MCF 10A (cell line): ENCODE measurements around the gene RHBDD2. TPM values are rescaled to one million over a fixed set of nuclear protein-coding genes. Genes with fewer than 3 reads are reported as not detected.
"Not testable (repeated sequence)": the region's sequence is repeated elsewhere in the genome, so short reads cannot be mapped to it uniquely, and the experiment has no call there.

Experiments
- BruUV-seq: library from RNA; stranded (reverse); fragments of 400-500 nt; replicated peaks from 2 replicates; lab custom pipeline; 2021; lab: Mats Ljungman, UMichigan
- CTCF ChIA-PET: fragments of 300-600 bp; sonication (Branson Sonifier 250); formaldehyde crosslinking; extraction: SDS; loops from one replicate; lab custom pipeline; 2021; ENCODE audit warnings: antibody characterized with exemption, inconsistent platforms; lab: Yijun Ruan, JAX
- POLR2A ChIA-PET: fragments of 300-600, 350-650 bp; sonication (Branson Sonifier 250); formaldehyde crosslinking; extraction: SDS; loops from one replicate; lab custom pipeline; 2020; ENCODE audit warnings: antibody characterized with exemption, inconsistent platforms; lab: Yijun Ruan, JAX
- DNase-seq: peaks from one replicate; pipeline ENCODE4 v3.0.0-alpha.2; 2018; ENCODE audit not compliant: unreplicated experiment
- H3K27ac Mint-ChIP-seq: one replicate; pipeline ENCODE4 v1.8.0; 2022; ENCODE audit warnings: mild to moderate bottlenecking, low read depth, mixed read lengths; ENCODE audit not compliant: unreplicated experiment
- H3K27me3 Mint-ChIP-seq: one replicate; pipeline ENCODE4 v1.8.0; 2022; ENCODE audit warnings: mixed read lengths; ENCODE audit not compliant: insufficient read depth, unreplicated experiment
- H3K36me3 Mint-ChIP-seq: one replicate; pipeline ENCODE4 v1.8.0; 2022; ENCODE audit warnings: mild to moderate bottlenecking, moderate library complexity, mixed read lengths; ENCODE audit not compliant: insufficient read depth, unreplicated experiment
- H3K4me1 Mint-ChIP-seq: one replicate; pipeline ENCODE4 v1.8.0; 2022; ENCODE audit warnings: mixed read lengths; ENCODE audit not compliant: insufficient read depth, unreplicated experiment
- H3K4me3 Mint-ChIP-seq: one replicate; pipeline ENCODE4 v1.8.0; 2022; ENCODE audit warnings: mild to moderate bottlenecking, moderate library complexity, mixed read lengths; ENCODE audit not compliant: unreplicated experiment
- H3K9me3 Mint-ChIP-seq: one replicate; pipeline ENCODE4 v1.8.0; 2022; ENCODE audit warnings: mixed read lengths; ENCODE audit not compliant: unreplicated experiment
- intact Hi-C: fragments of 100-400 bp; cut with micrococcal nuclease; formaldehyde crosslinking; loops from 2 replicates; pipeline ENCODE4 v1.14.1; 2022
- total RNA-seq: library from RNA; stranded (reverse); gene quantifications from 2 replicates; pipeline ENCODE4 v1.2.3, GENCODE V29; 2022
- TF ChIP-seq, protein P1 (sequence below): fragments of 200-600 bp; IDR thresholded peaks from one replicate; pipeline ENCODE4 v1.8.0; 2022; ENCODE audit warnings: antibody characterized with exemption, mild to moderate bottlenecking; ENCODE audit not compliant: unreplicated experiment

The RHBDD2 gene
- total RNA-seq, 1 experiment from 2014 or later: 38.6 TPM

DNA sequence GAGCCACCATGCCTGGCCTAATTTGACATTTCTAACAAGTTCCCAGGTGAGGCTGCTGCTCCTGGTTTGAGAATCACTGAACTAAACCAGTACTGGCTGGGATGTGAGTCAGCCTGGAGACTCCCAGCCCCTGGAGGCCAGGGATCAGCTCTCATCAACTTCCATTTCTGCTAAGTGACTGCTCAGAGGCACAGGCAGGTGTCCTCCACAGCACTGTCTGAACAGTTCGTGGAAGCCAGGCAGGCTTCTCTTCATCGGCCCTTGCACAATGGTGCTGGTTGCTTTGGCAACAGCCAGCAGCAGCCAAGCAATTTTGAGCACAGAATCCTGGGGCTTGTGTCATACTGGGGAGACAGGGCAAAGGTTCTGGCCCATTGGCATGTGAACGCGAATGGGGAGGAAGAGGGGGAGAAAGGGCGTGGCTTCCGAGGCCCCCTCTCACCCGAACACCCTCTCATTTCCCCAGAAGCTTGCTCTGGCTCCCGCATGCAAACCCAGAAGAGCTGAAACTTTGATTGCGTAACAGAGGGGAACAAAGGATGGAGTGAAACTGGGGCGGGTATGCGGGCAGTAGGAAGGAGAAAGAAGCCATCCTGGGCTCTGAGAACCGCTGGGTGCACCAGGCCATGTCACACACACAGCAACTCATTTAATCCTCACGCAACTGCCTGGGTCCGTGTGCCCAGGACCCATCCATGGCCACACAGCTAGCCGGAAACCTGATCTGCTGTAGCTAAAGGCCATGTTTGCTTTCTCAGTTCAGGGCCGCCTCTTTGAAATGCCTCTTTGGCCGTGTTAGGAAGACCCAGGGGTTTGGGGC, 27.2 kb downstream of the RHBDD2 start:
- ChIA-PET CTCF (interaction anchor here (0.5 to 0.6 kb wide), 2 partner anchors 30 to 54 kb away, joined by 4 read pairs; no protein-coding TSS in a partner anchor), POLR2A (interaction anchor here (0.6 to 2.8 kb wide), 5 partner anchors 9 to 143 kb away, joined by 3 to 23 read pairs (median 5); partner anchors contain the start of genes POR and RHBDD2)
- no peaks in the 10 kb centered on the region for H3K27me3 Mint-ChIP-seq
- peaks cover 7% of the 10 kb centered on the region for H3K4me1 Mint-ChIP-seq
- intact Hi-C loops: no loop called here
- no peak overlapping the region for H3K4me3 Mint-ChIP-seq
- BruUV-seq: no TSS peak
- no peaks in the 10 kb centered on the region for H3K9me3 Mint-ChIP-seq
- H3K36me3 Mint-ChIP-seq: no peaks in the 10 kb centered on the region
- DNase-seq: peak; percentile 85
- peak overlapping the region; percentile 27 for H3K27ac Mint-ChIP-seq
- TF ChIP-seq, protein P1, sequence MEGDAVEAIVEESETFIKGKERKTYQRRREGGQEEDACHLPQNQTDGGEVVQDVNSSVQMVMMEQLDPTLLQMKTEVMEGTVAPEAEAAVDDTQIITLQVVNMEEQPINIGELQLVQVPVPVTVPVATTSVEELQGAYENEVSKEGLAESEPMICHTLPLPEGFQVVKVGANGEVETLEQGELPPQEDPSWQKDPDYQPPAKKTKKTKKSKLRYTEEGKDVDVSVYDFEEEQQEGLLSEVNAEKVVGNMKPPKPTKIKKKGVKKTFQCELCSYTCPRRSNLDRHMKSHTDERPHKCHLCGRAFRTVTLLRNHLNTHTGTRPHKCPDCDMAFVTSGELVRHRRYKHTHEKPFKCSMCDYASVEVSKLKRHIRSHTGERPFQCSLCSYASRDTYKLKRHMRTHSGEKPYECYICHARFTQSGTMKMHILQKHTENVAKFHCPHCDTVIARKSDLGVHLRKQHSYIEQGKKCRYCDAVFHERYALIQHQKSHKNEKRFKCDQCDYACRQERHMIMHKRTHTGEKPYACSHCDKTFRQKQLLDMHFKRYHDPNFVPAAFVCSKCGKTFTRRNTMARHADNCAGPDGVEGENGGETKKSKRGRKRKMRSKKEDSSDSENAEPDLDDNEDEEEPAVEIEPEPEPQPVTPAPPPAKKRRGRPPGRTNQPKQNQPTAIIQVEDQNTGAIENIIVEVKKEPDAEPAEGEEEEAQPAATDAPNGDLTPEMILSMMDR: no peak

- TF ChIP-seq, protein P1: no peak
- H3K27ac Mint-ChIP-seq: no peak overlapping the region
- H3K36me3 Mint-ChIP-seq: no peaks in the 10 kb centered on the region
- no TSS peak for BruUV-seq
- ChIA-PET CTCF (interaction anchor here (0.5 kb wide), 1 partner anchor 55 kb away, joined by 4 read pairs; no protein-coding TSS in a partner anchor), POLR2A (no interaction called here)
- H3K4me3 Mint-ChIP-seq: no peak overlapping the region
- intact Hi-C loops: no loop called here
- no peaks in the 10 kb centered on the region for H3K9me3 Mint-ChIP-seq
- no peak for DNase-seq
- peaks cover 7% of the 10 kb centered on the region for H3K4me1 Mint-ChIP-seq
- H3K27me3 Mint-ChIP-seq: no peaks in the 10 kb centered on the region
Observed at GRCh38 chr7:75906991-75907667, 28.3 kb downstream of the RHBDD2 start.

DNA sequence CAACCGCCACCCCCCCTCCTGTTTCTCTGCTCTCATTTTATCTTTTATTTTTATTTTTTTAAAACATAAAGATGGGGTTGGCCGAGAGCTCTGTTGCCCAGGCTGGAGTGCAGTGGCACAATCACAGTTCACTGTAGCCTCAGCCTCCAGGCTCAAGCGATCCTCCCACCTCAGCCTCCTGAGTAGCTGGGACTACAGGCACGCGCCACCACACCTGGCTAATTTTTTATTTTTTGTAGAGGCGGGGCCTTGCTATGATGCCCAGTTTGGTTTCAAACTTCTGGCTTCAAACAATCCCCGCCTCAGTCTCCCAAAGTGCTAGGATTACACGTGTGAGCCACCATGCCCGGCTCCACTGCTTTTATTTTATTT, 28.8 kb downstream of the RHBDD2 start:
- H3K4me3 Mint-ChIP-seq, H3K36me3 Mint-ChIP-seq, H3K9me3 Mint-ChIP-seq, BruUV-seq, intact Hi-C loops, CTCF ChIA-PET, H3K27ac Mint-ChIP-seq, POLR2A ChIA-PET, H3K27me3 Mint-ChIP-seq, H3K4me1 Mint-ChIP-seq, DNase-seq: not testable (repeated sequence)

DNA sequence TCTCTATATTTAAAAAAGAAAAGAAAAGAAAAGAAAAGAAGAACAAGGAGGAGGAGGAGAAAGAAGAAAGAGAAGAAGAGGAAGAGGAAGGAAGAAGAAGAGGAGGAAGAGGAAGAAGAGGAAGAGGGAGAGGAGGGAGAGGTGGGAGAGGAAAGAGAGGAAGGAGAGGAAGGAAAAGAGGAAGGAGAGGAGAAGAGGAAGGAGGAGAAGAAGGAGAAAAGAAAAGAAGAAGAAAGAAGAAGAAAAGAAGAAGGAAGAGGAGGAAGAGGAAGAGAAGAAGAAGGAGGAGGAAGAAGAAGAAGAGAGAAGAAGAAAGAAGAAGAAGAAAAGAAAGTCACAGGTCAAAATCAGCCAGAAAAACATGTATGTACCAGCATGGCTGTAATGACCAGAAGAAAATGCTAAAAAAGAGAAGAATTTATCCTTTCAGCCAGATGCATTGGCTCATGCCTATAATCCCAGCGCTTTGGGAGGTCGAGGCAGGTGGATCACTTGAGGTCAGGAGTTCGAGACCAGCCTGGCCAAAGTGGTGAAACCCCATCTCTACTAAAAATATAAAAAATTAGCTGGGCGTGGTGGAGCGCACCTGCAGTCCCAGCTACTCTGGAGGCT, 30.8 kb downstream of the RHBDD2 start:
- CTCF ChIA-PET: no interaction called here
- POLR2A ChIA-PET: interaction anchor here (0.8 kb wide), 1 partner anchor 33 kb away, joined by 5 read pairs; no protein-coding TSS in a partner anchor
- Mint-ChIP-seq H3K9me3 (no peaks in the 10 kb centered on the region), H3K4me3 (no peak overlapping the region), H3K4me1 (peaks cover 7% of the 10 kb centered on the region), H3K36me3 (no peaks in the 10 kb centered on the region), H3K27ac (no peak overlapping the region), H3K27me3 (no peaks in the 10 kb centered on the region)
- TF ChIP-seq, protein P1: no peak
- no TSS peak for BruUV-seq
- DNase-seq: no peak
- intact Hi-C loops: no loop called here

- intact Hi-C loops, H3K4me3 Mint-ChIP-seq: not testable (repeated sequence)
Observed at GRCh38 chr7:75911186-75911585, 32.4 kb downstream of the RHBDD2 start.

More at GRCh38 chr7:75911186-75911585, 32.4 kb downstream of the RHBDD2 start:
- not testable (repeated sequence) for H3K36me3 Mint-ChIP-seq, DNase-seq, H3K9me3 Mint-ChIP-seq, H3K27ac Mint-ChIP-seq, BruUV-seq, H3K27me3 Mint-ChIP-seq, H3K4me1 Mint-ChIP-seq
- ChIA-PET CTCF (interaction anchor here (0.6 kb wide), 2 partner anchors 203 to 265 kb away, joined by 3 read pairs; no protein-coding TSS in a partner anchor), POLR2A (interaction anchor here (0.6 to 1.1 kb wide), 2 partner anchors 39 to 84 kb away, joined by 3 read pairs; no protein-coding TSS in a partner anchor)
